HepG2 (cell line): ENCODE data around the gene HSD17B8. TPM values are rescaled to one million over a fixed set of nuclear protein-coding genes. Genes with fewer than 3 reads are reported as not detected.

Experiments used
- AHR ChIP-seq: IDR thresholded peaks from 2 replicates; pipeline ENCODE4 v1.6.1; 2018; ENCODE audit warnings: missing genetic modification reagents, missing compliant biosample characterization
- ARID2 ChIP-seq: sonication (generic); formaldehyde crosslinking; IDR thresholded peaks from 2 replicates; pipeline ENCODE4 v1.8.1; 2022; ENCODE audit warnings: mild to moderate bottlenecking, missing genetic modification reagents, borderline replicate concordance
- DBP ChIP-seq: sonication (generic); formaldehyde crosslinking; IDR thresholded peaks from 2 replicates; pipeline ENCODE4 v1.4.0; 2020; ENCODE audit warnings: missing genetic modification reagents; ENCODE audit errors: not compliant biosample characterization
- GLMP ChIP-seq: sonication (generic); formaldehyde crosslinking; IDR thresholded peaks from 2 replicates; pipeline ENCODE4 v1.9.0; 2021; ENCODE audit warnings: missing genetic modification reagents, mild to moderate bottlenecking, borderline replicate concordance
- MIER3 ChIP-seq: IDR thresholded peaks from 2 replicates; pipeline ENCODE4 v1.6.1; 2016; ENCODE audit warnings: missing compliant biosample characterization, borderline replicate concordance
- MTA1 ChIP-seq: sonication (generic); formaldehyde crosslinking; IDR thresholded peaks from 2 replicates; pipeline ENCODE4 v1.4.0; 2020; ENCODE audit warnings: missing genetic modification reagents, mild to moderate bottlenecking, borderline replicate concordance
- MXD4 ChIP-seq: IDR thresholded peaks from 2 replicates; pipeline ENCODE4 v1.6.1; 2016; ENCODE audit warnings: mild to moderate bottlenecking, missing biosample characterization, missing genetic modification reagents
- MYPOP ChIP-seq: sonication (generic); formaldehyde crosslinking; IDR thresholded peaks from 2 replicates; pipeline ENCODE4 v1.8.1; 2023; ENCODE audit warnings: mild to moderate bottlenecking, moderate library complexity, missing genetic modification reagents
- NFIC ChIP-seq: IDR thresholded peaks from 2 replicates; pipeline ENCODE4 v1.6.1; 2012; ENCODE audit warnings: mild to moderate bottlenecking, low read length, inconsistent platforms
- NR2F2 ChIP-seq: IDR thresholded peaks from 2 replicates; pipeline ENCODE4 v1.6.1; 2012; ENCODE audit warnings: low read depth, inconsistent platforms, borderline replicate concordance
- PAWR ChIP-seq: sonication (generic); formaldehyde crosslinking; IDR thresholded peaks from 2 replicates; pipeline ENCODE4 v1.4.0; 2020; ENCODE audit warnings: missing genetic modification reagents, mild to moderate bottlenecking, borderline replicate concordance
- PBX3 ChIP-seq: sonication (generic); formaldehyde crosslinking; IDR thresholded peaks from 2 replicates; pipeline ENCODE4 v1.8.1; 2023; ENCODE audit warnings: missing genetic modification reagents, inconsistent platforms, borderline replicate concordance
- SMARCE1 ChIP-seq: fragments of 450-650 bp; IDR thresholded peaks from 2 replicates; pipeline ENCODE4 v1.6.1; 2017; ENCODE audit warnings: borderline replicate concordance
- SOX6 ChIP-seq, 2 experiments: fragments of 450-650 bp in 1 of 2; sonication (generic) in 1 of 2; formaldehyde crosslinking in 1 of 2; IDR thresholded peaks; 2 replicates each; pipeline versions ENCODE4 v1.4.0 to v1.6.1; 2017 to 2020; ENCODE audit warnings: antibody characterized with exemption in 1 of 2, mild to moderate bottlenecking in 1 of 2, missing genetic modification reagents in 1 of 2
- SYNCRIP ChIP-seq: fragments of 200-400 bp; formaldehyde crosslinking; IDR thresholded peaks from 2 replicates; pipeline ENCODE4 v1.6.1; 2018; ENCODE audit warnings: mild to moderate bottlenecking, low read depth, low read length; ENCODE audit not compliant: insufficient read depth
- TCF7L2 ChIP-seq: IDR thresholded peaks from 2 replicates; pipeline ENCODE4 v1.6.1; 2011; ENCODE audit warnings: mild to moderate bottlenecking, low read depth, low read length, moderate library complexity
- YEATS4 ChIP-seq: sonication (generic); formaldehyde crosslinking; IDR thresholded peaks from 2 replicates; pipeline ENCODE4 v1.4.0; 2020; ENCODE audit warnings: missing genetic modification reagents, borderline replicate concordance
- ZNF17 ChIP-seq: sonication (generic); formaldehyde crosslinking; IDR thresholded peaks from 2 replicates; pipeline ENCODE4 v1.5.0; 2020; ENCODE audit warnings: mild to moderate bottlenecking, missing genetic modification reagents
- ZNF333 ChIP-seq: sonication (generic); formaldehyde crosslinking; IDR thresholded peaks from 2 replicates; pipeline ENCODE4 v1.4.0; 2020; ENCODE audit warnings: mild to moderate bottlenecking, missing genetic modification reagents, borderline replicate concordance
- ZNF709 ChIP-seq: sonication (generic); formaldehyde crosslinking; IDR thresholded peaks from 2 replicates; pipeline ENCODE4 v1.5.0; 2020; ENCODE audit warnings: mild to moderate bottlenecking, missing genetic modification reagents
- ZNF788 ChIP-seq: sonication (generic); formaldehyde crosslinking; IDR thresholded peaks from 2 replicates; pipeline ENCODE4 v1.5.0; 2020; ENCODE audit warnings: mild to moderate bottlenecking, missing genetic modification reagents, borderline replicate concordance
- ZNF800 ChIP-seq: sonication (generic); formaldehyde crosslinking; IDR thresholded peaks from 2 replicates; pipeline ENCODE4 v1.4.0; 2020; ENCODE audit warnings: missing genetic modification reagents
- polyA plus RNA-seq, 8 experiments: library from polyadenylated mRNA; depleted of rRNA in 3 of 8; stranded (reverse) in 7 of 8; unstranded in 1 of 8; fragments of >200 nt; fragmentation: Illumina TruSeq in 4 of 8; extraction: Trizol in 4 of 8; gene quantifications; 2 replicates each; pipeline versions ENCODE4 v1.2.1 to v1.2.3, GENCODE V29; 2011 to 2016; ENCODE audit warnings: low read depth in 4 of 8, missing spikeins in 1 of 8, mixed read lengths in 1 of 8; ENCODE audit not compliant: insufficient read depth in 1 of 8
- total RNA-seq, 5 experiments: library from RNA; depleted of rRNA; stranded (reverse); fragments of >200 nt; fragmentation: Illumina TruSeq; extraction: Trizol; gene quantifications; 2 replicates each; pipeline ENCODE4 v1.2.3, GENCODE V29; 2016; ENCODE audit warnings: low read depth in 1 of 5

HSD17B8 gene
- total and polyA plus RNA-seq, 2 of the 13 experiments (the other 11 are each of a cell fraction or from before 2014, with no cell fraction given): 12.6 to 20.1 TPM

GRCh38 chr6:33248932-33249731 is 44.7 kb downstream of the HSD17B8 start (continued):
- TF ChIP-seq GLMP (CRISPR knock-in tag): no peak
- peak; percentile 90; the same call in 1 of the 2 replicates for TF ChIP-seq PAWR (CRISPR knock-in tag)
- peak; percentile 62; the same call in 1 of the 2 replicates for TF ChIP-seq YEATS4 (CRISPR knock-in tag)
- peak; percentile 67; the same call in 1 of the 2 replicates for TF ChIP-seq MTA1 (CRISPR knock-in tag)
- peak; percentile 71; the same call in 1 of the 2 replicates for TF ChIP-seq AHR
- TF ChIP-seq MYPOP (CRISPR knock-in tag): peak; percentile 100
- peak; percentile 82 for TF ChIP-seq ARID2 (CRISPR knock-in tag)
- no peak; the same call in 1 of the 2 replicates for TF ChIP-seq NR2F2
- TF ChIP-seq ZNF800 (CRISPR knock-in tag): no peak
- peak; percentile 72; the same call in 1 of the 2 replicates for TF ChIP-seq MIER3 (CRISPR knock-in tag)
- peak; percentile 64; the same call in 1 of the 2 replicates for TF ChIP-seq MXD4 (CRISPR knock-in tag)
- peak; percentile 78 for TF ChIP-seq ZNF709 (CRISPR knock-in tag)
- TF ChIP-seq ZNF333 (CRISPR knock-in tag): peak; percentile 50
- TF ChIP-seq ZNF17 (CRISPR knock-in tag): no peak
- no peak for TF ChIP-seq TCF7L2
- TF ChIP-seq PBX3 (CRISPR knock-in tag): peak; percentile 69; the same call in 1 of the 2 replicates
- no peak for TF ChIP-seq NFIC
- TF ChIP-seq DBP: no peak
- TF ChIP-seq SOX6 (IDR thresholded peaks at IDR 0.05): no peak
- peak; percentile 81 for TF ChIP-seq SOX6 (CRISPR knock-in tag; IDR thresholded peaks at IDR 0.05)
- TF ChIP-seq SYNCRIP: no peak
- TF ChIP-seq ZNF788 (CRISPR knock-in tag): peak; percentile 55; the same call in 1 of the 2 replicates
- TF ChIP-seq SMARCE1: no peak
